Measurements from ENCODE around the gene REXO1. TPM values are rescaled to one million over a fixed set of nuclear protein-coding genes. Genes with fewer than 3 reads are reported as not detected.

REXO1 gene
- total and polyA plus RNA-seq, 2 of the 13 experiments (the other 11 are each of a cell fraction or from before 2014, with no cell fraction given), result 5.0 to 11.2 TPM

DNA sequence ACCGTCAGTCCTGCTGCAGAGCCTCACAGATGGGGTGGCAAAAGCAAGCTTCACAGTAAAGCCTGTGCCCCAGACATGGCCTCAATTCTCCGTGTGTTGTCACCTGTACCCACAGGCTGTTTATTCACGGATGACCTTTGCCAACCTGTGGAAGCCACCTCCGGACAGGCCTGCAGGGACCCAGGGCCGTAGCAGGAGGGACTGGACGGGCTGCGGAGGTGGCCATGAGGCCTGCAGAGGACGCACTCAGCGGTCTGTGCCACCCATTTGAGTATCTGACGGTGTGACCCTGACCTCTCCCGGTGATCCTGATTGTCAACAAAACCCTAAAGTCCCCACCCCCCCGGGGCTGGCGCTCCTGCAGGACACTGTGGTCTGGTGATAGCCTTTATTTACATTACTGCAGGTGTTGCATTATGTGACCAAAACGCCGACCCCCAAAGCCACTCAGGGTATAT, 22.9 kb upstream of the REXO1 start (continued):
- no peak; the same call in none of the 2 replicates for TF ChIP-seq ESRRA (CRISPR knock-in tag; IDR thresholded peaks at IDR 0.05; ENCODE audit: low read depth)
- TF ChIP-seq, protein P1, sequence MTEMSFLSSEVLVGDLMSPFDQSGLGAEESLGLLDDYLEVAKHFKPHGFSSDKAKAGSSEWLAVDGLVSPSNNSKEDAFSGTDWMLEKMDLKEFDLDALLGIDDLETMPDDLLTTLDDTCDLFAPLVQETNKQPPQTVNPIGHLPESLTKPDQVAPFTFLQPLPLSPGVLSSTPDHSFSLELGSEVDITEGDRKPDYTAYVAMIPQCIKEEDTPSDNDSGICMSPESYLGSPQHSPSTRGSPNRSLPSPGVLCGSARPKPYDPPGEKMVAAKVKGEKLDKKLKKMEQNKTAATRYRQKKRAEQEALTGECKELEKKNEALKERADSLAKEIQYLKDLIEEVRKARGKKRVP (CRISPR knock-in tag; IDR thresholded peaks at IDR 0.05), result peak in 1 of 2 experiments; percentile 65; a peak in 2 of 4 replicates
- TF ChIP-seq, protein P2, sequence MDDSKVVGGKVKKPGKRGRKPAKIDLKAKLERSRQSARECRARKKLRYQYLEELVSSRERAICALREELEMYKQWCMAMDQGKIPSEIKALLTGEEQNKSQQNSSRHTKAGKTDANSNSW (CRISPR knock-in tag; IDR thresholded peaks at IDR 0.05; ENCODE audit: borderline replicate concordance), result no peak
- TF ChIP-seq ZNF557 (CRISPR knock-in tag; IDR thresholded peaks at IDR 0.05), result no peak
- TF ChIP-seq, protein P3, sequence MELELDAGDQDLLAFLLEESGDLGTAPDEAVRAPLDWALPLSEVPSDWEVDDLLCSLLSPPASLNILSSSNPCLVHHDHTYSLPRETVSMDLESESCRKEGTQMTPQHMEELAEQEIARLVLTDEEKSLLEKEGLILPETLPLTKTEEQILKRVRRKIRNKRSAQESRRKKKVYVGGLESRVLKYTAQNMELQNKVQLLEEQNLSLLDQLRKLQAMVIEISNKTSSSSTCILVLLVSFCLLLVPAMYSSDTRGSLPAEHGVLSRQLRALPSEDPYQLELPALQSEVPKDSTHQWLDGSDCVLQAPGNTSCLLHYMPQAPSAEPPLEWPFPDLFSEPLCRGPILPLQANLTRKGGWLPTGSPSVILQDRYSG (CRISPR knock-in tag; IDR thresholded peaks at IDR 0.05), result no peak
- TF ChIP-seq, protein P4, sequence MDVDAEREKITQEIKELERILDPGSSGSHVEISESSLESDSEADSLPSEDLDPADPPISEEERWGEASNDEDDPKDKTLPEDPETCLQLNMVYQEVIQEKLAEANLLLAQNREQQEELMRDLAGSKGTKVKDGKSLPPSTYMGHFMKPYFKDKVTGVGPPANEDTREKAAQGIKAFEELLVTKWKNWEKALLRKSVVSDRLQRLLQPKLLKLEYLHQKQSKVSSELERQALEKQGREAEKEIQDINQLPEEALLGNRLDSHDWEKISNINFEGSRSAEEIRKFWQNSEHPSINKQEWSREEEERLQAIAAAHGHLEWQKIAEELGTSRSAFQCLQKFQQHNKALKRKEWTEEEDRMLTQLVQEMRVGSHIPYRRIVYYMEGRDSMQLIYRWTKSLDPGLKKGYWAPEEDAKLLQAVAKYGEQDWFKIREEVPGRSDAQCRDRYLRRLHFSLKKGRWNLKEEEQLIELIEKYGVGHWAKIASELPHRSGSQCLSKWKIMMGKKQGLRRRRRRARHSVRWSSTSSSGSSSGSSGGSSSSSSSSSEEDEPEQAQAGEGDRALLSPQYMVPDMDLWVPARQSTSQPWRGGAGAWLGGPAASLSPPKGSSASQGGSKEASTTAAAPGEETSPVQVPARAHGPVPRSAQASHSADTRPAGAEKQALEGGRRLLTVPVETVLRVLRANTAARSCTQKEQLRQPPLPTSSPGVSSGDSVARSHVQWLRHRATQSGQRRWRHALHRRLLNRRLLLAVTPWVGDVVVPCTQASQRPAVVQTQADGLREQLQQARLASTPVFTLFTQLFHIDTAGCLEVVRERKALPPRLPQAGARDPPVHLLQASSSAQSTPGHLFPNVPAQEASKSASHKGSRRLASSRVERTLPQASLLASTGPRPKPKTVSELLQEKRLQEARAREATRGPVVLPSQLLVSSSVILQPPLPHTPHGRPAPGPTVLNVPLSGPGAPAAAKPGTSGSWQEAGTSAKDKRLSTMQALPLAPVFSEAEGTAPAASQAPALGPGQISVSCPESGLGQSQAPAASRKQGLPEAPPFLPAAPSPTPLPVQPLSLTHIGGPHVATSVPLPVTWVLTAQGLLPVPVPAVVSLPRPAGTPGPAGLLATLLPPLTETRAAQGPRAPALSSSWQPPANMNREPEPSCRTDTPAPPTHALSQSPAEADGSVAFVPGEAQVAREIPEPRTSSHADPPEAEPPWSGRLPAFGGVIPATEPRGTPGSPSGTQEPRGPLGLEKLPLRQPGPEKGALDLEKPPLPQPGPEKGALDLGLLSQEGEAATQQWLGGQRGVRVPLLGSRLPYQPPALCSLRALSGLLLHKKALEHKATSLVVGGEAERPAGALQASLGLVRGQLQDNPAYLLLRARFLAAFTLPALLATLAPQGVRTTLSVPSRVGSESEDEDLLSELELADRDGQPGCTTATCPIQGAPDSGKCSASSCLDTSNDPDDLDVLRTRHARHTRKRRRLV (CRISPR knock-in tag; IDR thresholded peaks at IDR 0.05), result 0 out of 2 replicates have a peak, but pooled peaks have one; percentile 46
- peak; percentile 67 for TF ChIP-seq ZNF331 (CRISPR knock-in tag; IDR thresholded peaks at IDR 0.05)
- TF ChIP-seq ZSCAN31 (CRISPR knock-in tag; IDR thresholded peaks at IDR 0.05; ENCODE audit: low read depth), result peak; percentile 67; the same call in 1 of the 2 replicates
- peak; percentile 69; the same call in 1 of the 2 replicates for TF ChIP-seq KDM5B (CRISPR knock-in tag; IDR thresholded peaks at IDR 0.05; ENCODE audit: borderline replicate concordance)
- no peak for TF ChIP-seq GABPA (IDR thresholded peaks at IDR 0.05; ENCODE audit: low read depth, low read length)
- TF ChIP-seq GABPA (CRISPR knock-in tag; IDR thresholded peaks at IDR 0.05; ENCODE audit: low read depth), result peak; percentile 59
- TF ChIP-seq KAT7 (CRISPR knock-in tag; IDR thresholded peaks at IDR 0.05; ENCODE audit: borderline replicate concordance), result no peak
- TF ChIP-seq HDAC6 (IDR thresholded peaks at IDR 0.05; ENCODE audit: low read depth, low read length), result no peak
- no peak for TF ChIP-seq NFYB (CRISPR knock-in tag; IDR thresholded peaks at IDR 0.05)
- TF ChIP-seq ZC3H13 (CRISPR knock-in tag; IDR thresholded peaks at IDR 0.05), result peak; percentile 75; the same call in 1 of the 2 replicates
- TF ChIP-seq, protein P5, sequence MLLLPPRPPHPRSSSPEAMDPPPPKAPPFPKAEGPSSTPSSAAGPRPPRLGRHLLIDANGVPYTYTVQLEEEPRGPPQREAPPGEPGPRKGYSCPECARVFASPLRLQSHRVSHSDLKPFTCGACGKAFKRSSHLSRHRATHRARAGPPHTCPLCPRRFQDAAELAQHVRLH (CRISPR knock-in tag; IDR thresholded peaks at IDR 0.05; ENCODE audit: borderline replicate concordance, low read depth), result peak; percentile 87
- TF ChIP-seq CBX5 (CRISPR knock-in tag; IDR thresholded peaks at IDR 0.05; ENCODE audit: borderline replicate concordance), result 0 out of 2 replicates have a peak, but pooled peaks have one; percentile 56
- TF ChIP-seq, protein P6, sequence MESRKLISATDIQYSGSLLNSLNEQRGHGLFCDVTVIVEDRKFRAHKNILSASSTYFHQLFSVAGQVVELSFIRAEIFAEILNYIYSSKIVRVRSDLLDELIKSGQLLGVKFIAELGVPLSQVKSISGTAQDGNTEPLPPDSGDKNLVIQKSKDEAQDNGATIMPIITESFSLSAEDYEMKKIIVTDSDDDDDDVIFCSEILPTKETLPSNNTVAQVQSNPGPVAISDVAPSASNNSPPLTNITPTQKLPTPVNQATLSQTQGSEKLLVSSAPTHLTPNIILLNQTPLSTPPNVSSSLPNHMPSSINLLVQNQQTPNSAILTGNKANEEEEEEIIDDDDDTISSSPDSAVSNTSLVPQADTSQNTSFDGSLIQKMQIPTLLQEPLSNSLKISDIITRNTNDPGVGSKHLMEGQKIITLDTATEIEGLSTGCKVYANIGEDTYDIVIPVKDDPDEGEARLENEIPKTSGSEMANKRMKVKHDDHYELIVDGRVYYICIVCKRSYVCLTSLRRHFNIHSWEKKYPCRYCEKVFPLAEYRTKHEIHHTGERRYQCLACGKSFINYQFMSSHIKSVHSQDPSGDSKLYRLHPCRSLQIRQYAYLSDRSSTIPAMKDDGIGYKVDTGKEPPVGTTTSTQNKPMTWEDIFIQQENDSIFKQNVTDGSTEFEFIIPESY (CRISPR knock-in tag; IDR thresholded peaks at IDR 0.05), result 0 out of 2 replicates have a peak, but pooled peaks have one; percentile 4

Data from HepG2 (cell line).